Measurements from ENCODE around the gene COMMD3. TPM values are rescaled to one million over a fixed set of nuclear protein-coding genes. Genes with fewer than 3 reads are reported as not detected.

COMMD3 gene
- total RNA-seq, 1 donor from 2014 or later, result 58.6 TPM

DNA sequence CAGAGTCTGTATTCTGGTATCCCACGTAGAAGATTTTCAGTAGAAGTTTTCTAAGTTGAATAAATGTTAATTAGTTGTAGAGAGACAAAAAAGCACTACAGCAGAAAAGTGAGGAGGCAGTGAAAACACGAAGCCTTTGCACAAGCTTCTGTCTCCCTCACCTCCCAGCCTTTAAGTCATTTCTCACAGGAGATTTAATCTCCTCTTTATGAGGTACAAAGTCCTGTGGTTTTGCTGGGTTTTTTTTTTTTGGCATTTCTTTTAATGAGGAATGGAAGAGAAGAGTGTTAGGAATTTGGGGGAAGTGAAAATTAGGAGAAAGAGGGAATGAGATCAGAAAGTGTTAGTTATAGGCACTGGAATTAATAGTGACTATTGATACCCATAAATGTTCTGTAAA is 50.6 kb downstream of the COMMD3 start:
- no peak for DNase-seq

DNA sequence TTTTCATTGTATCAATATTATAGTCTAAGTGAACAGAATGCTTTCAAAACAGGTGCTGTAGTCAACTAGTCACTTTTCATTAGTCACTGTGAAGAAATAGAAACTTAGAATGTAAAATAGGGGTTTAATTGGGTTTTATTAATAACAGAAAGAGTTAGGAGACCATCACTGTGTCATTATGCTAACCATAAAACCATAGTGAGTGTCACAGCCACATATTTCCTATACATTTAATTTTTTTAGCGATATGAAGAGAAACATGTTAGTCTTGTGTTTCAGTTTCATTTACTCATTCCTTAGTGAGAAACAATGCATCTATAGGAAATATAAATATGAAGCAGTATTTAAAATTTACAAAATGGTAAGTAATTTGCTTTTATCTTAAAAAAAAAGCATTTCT is 51.3 kb downstream of the COMMD3 start:
- no peak for DNase-seq

DNA sequence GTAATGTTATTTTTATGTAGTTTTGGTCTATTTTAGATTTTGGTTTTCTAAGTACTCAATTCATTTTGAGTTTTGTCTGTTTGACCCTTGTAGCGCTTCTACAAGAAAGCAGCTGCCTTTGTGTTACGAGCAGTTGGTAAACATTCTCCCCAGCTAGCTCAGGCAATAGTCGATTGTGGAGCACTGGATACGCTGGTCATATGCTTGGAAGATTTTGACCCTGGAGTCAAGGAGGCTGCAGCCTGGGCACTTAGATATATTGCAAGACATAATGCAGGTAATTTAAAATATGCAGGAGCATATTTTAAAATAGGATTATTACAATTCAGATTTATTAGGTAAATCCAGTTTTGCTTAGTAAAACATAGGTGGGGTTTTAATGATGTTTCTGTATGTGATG is 52.2 kb downstream of the COMMD3 start:
- DNase-seq, result no peak

DNA sequence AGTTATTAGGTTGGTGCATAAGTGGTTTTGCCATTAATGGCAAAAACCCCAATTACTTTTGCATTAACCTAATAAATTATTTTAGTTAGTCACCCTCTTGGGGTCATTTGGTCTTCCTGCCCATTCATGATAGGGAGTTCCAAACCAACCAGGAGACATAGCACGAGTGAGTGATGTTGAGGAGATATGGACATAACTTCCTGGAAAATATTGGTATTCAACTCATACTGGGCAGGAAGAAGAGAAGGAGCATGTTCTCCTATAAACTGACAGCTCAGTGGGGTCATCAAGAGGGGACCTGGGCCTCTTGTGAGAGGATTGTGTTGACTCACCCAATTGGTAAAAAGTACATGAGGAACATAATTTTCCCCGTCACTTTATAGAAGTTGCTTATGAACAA is 52.8 kb downstream of the COMMD3 start:
- no peak for DNase-seq

DNA sequence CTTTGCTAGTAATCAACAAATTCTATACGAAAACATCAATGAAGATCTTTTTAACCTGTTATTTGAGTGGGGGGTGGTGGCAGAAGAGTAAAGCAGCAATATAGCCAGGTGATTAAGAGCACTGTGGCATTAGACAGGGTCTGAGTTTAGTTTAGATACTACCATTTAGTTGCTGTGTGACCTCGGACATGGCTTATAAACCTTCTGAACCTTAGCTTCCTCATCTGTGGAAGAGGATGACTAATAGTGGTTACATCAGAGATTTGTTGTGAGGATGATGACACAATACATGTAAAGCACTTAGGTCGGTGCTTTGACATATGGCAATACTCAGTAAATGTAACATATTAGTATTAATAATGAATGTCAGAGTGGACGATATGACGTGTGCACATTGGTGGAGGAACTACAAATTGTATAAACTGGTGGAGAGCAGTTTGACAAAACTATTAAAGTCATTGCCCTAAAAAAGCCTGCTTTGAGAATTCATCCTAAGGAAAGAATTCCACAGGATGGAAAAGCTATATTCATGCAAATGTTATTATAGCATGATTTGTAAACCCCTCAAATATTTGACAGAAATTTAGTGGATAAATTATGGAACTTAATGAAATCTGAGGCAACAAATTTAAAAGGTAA is 53.4 kb downstream of the COMMD3 start:
- DNase-seq, result no peak

Small RNA genes within 50 kb of the gene (small RNA-seq; reads per million reads assigned to genes)
- gene AL158211.3, result not detected

Other genes starting within 250 kb of the COMMD3 start
- not detected for gene EBLN1, start 98.4 kb upstream of the COMMD3 start, total RNA-seq
- gene BMI1, start 4.7 kb downstream of the COMMD3 start, total RNA-seq, result 138 TPM
- 1.2 TPM for gene SPAG6, start 29.1 kb downstream of the COMMD3 start, total RNA-seq

All from occipital lobe (tissue), 3 donors.